K562 (cell line): ENCODE results near the gene NBEA. TPM values are rescaled to one million over a fixed set of nuclear protein-coding genes. Genes with fewer than 3 reads are reported as not detected.

Experiments
- ATF1 ChIP-seq, 2 experiments: fragments of 450-650 bp in 1 of 2; IDR thresholded peaks; 2 replicates each; pipeline ENCODE4 v1.6.1; 2016; ENCODE audit warnings: missing compliant biosample characterization in 1 of 2, missing genetic modification characterization in 1 of 2
- SFPQ ChIP-seq: fragments of 200-400 bp; formaldehyde crosslinking; IDR thresholded peaks from 2 replicates; pipeline ENCODE4 v1.6.1; 2017; ENCODE audit warnings: mild to moderate bottlenecking, low read depth, low read length, moderate library complexity
- ZNF445 ChIP-seq: fragments of 250-450 bp; sonication (Bioruptor Pico); IDR thresholded peaks from 2 replicates; pipeline ENCODE4 v1.4.0; 2020; ENCODE audit warnings: low read depth, mild to moderate bottlenecking, moderate library complexity
- ZNF512 ChIP-seq: IDR thresholded peaks from 2 replicates; pipeline ENCODE4 v1.6.1; 2016; ENCODE audit warnings: missing genetic modification characterization, missing compliant biosample characterization
- ZNF592 ChIP-seq: fragments of 450-650 bp; IDR thresholded peaks from 2 replicates; pipeline ENCODE4 v1.6.1; 2017; ENCODE audit warnings: antibody characterized with exemption, mild to moderate bottlenecking
- polyA plus RNA-seq, 8 experiments: library from polyadenylated mRNA; depleted of rRNA in 4 of 8; stranded (reverse) in 5 of 8; unstranded in 3 of 8; fragments of >200 nt; fragmentation: Nextera tagmentation in 2 of 8; fragmentation: Illumina TruSeq in 1 of 8; extraction: Ambion mirVana in 2 of 8; extraction: Trizol in 1 of 8; gene quantifications; 2 replicates each; pipeline versions ENCODE4 v1.2.1 to v1.2.3, GENCODE V29; 2011 to 2014; ENCODE audit warnings: inconsistent platforms in 1 of 8, missing spikeins in 1 of 8
- total RNA-seq, 7 experiments: library from RNA; depleted of rRNA in 6 of 7; stranded (reverse); fragments of >200 nt in 6 of 7; fragmentation: Illumina TruSeq in 2 of 7; extraction: Trizol in 2 of 7; gene quantifications; 2 replicates each; pipeline versions ENCODE4 v1.2.1 to v1.2.3, GENCODE V29; 2011 to 2021; ENCODE audit warnings: low replicate concordance in 1 of 7

Gene NBEA
- total and polyA plus RNA-seq, 9 of the 15 experiments (the other 6 are each of a cell fraction or from before 2014, with no cell fraction given), result 0.03 to 0.94 (median 0.05) TPM; not detected in 2

GRCh38 chr13:35502456-35502855 lies 560.4 kb downstream of the NBEA start (continued):
- TF ChIP-seq ZNF592, result no peak
- TF ChIP-seq SFPQ, result no peak
- no peak for TF ChIP-seq ATF1 (CRISPR knock-in tag; IDR thresholded peaks at IDR 0.05)
- no peak for TF ChIP-seq ATF1 (tag; IDR thresholded peaks at IDR 0.05)
- no peak for TF ChIP-seq ZNF512
- TF ChIP-seq ZNF445 (CRISPR knock-in tag), result no peak
